K562 (cell line): ENCODE measurements around the gene TFPT. TPM values are rescaled to one million over a fixed set of nuclear protein-coding genes. Genes with fewer than 3 reads are reported as not detected.
A peak's percentile ranks its signal among the peaks of the same experiment; 100 is the strongest.

Experiments
- CCNT2 ChIP-seq: IDR thresholded peaks from 2 replicates; pipeline ENCODE4 v1.6.1; 2011; ENCODE audit warnings: borderline replicate concordance, low read depth, mild to moderate bottlenecking, moderate library complexity, mixed read lengths, low read length; ENCODE audit not compliant: insufficient read length; ENCODE audit errors: extremely low read depth
- CXXC5 ChIP-seq: fragments of 250-450 bp; sonication (Bioruptor Pico); IDR thresholded peaks from 2 replicates; pipeline ENCODE4 v1.8.0; 2022; ENCODE audit warnings: inconsistent platforms, mild to moderate bottlenecking, moderate library complexity
- DIDO1 ChIP-seq: fragments of 450-650 bp; IDR thresholded peaks from 2 replicates; pipeline ENCODE4 v1.6.1; 2016; ENCODE audit warnings: low read depth, missing biosample characterization, missing genetic modification characterization
- ELF2 ChIP-seq: fragments of 250-450 bp; sonication (Bioruptor Pico); IDR thresholded peaks from 2 replicates; pipeline ENCODE4 v1.5.0; 2021; ENCODE audit warnings: mild to moderate bottlenecking
- GABPA ChIP-seq: fragments of 200-800 bp; sonication (Bioruptor generic); conservative IDR thresholded peaks from 2 replicates; pipeline ENCODE4 v1.6.1; 2016; ENCODE audit warnings: low read depth, missing genetic modification characterization, missing compliant biosample characterization
- GABPB1 ChIP-seq: sonication (generic); formaldehyde crosslinking; IDR thresholded peaks from 2 replicates; pipeline ENCODE4 v1.8.0; 2022; ENCODE audit warnings: mild to moderate bottlenecking, missing genetic modification reagents
- GATAD2B ChIP-seq: fragments of 450-650 bp; IDR thresholded peaks from 2 replicates; pipeline ENCODE4 v1.6.1; 2017; ENCODE audit warnings: mild to moderate bottlenecking, borderline replicate concordance
- HCFC1 ChIP-seq: IDR thresholded peaks from 2 replicates; pipeline ENCODE4 v1.6.1; 2012; ENCODE audit warnings: low read depth, low read length, improper control_type of control experiment
- LCOR ChIP-seq: sonication (generic); formaldehyde crosslinking; IDR thresholded peaks from 2 replicates; pipeline ENCODE4 v1.8.0; 2022; ENCODE audit warnings: mild to moderate bottlenecking, missing genetic modification reagents
- NFYB ChIP-seq: IDR thresholded peaks from 2 replicates; pipeline ENCODE4 v1.6.1; 2011; ENCODE audit warnings: mild to moderate bottlenecking, moderate library complexity; ENCODE audit not compliant: insufficient read length; ENCODE audit errors: extremely low read depth
- RBM14 ChIP-seq: fragments of 200-400 bp; formaldehyde crosslinking; IDR thresholded peaks from 2 replicates; pipeline ENCODE4 v1.6.1; 2018; ENCODE audit warnings: low read depth, mild to moderate bottlenecking, low read length, moderate library complexity, borderline replicate concordance; ENCODE audit not compliant: insufficient read depth
- SREBF1 ChIP-seq: fragments of 150-350 bp; IDR thresholded peaks from 2 replicates; pipeline ENCODE4 v1.6.1; 2014; ENCODE audit warnings: antibody characterized with exemption, low read depth, low read length, borderline replicate concordance
- STAT5A ChIP-seq: IDR thresholded peaks from 2 replicates; pipeline ENCODE4 v1.6.1; 2012; ENCODE audit warnings: low read length, inconsistent platforms, borderline replicate concordance
- SUPT5H ChIP-seq: fragments of 450-650 bp; IDR thresholded peaks from 2 replicates; pipeline ENCODE4 v1.6.1; 2016
- TAF15 ChIP-seq: fragments of 200-400 bp; formaldehyde crosslinking; IDR thresholded peaks from 2 replicates; pipeline ENCODE4 v1.6.1; 2017; ENCODE audit warnings: mild to moderate bottlenecking, low read depth, low read length, moderate library complexity
- TRIM24 ChIP-seq, 2 experiments: fragments of 450-650 bp; IDR thresholded peaks; 2 replicates each; pipeline ENCODE4 v1.6.1; 2016
- ZFP36 ChIP-seq: fragments of 150-350 bp; IDR thresholded peaks from 2 replicates; pipeline ENCODE4 v1.6.1; 2018; ENCODE audit warnings: low read length, low read depth; ENCODE audit not compliant: partially characterized antibody
- ZNF282 ChIP-seq: sonication (generic); formaldehyde crosslinking; IDR thresholded peaks from 2 replicates; pipeline ENCODE4 v1.8.1; 2023; ENCODE audit warnings: missing genetic modification reagents
- ZNF830 ChIP-seq: fragments of 250-450 bp; sonication (Bioruptor Pico); IDR thresholded peaks from 2 replicates; pipeline ENCODE4 v1.5.0; 2021; ENCODE audit warnings: mild to moderate bottlenecking
- ZSCAN29 ChIP-seq: fragments of 450-650 bp; IDR thresholded peaks from 2 replicates; pipeline ENCODE4 v1.6.1; 2017
- polyA plus RNA-seq, 8 experiments: library from polyadenylated mRNA; depleted of rRNA in 4 of 8; stranded (reverse) in 5 of 8; unstranded in 3 of 8; fragments of >200 nt; fragmentation: Nextera tagmentation in 2 of 8; fragmentation: Illumina TruSeq in 1 of 8; extraction: Ambion mirVana in 2 of 8; extraction: Trizol in 1 of 8; gene quantifications; 2 replicates each; pipeline versions ENCODE4 v1.2.1 to v1.2.3, GENCODE V29; 2011 to 2014; ENCODE audit warnings: inconsistent platforms in 1 of 8, missing spikeins in 1 of 8
- total RNA-seq, 7 experiments: library from RNA; depleted of rRNA in 6 of 7; stranded (reverse); fragments of >200 nt in 6 of 7; fragmentation: Illumina TruSeq in 2 of 7; extraction: Trizol in 2 of 7; gene quantifications; 2 replicates each; pipeline versions ENCODE4 v1.2.1 to v1.2.3, GENCODE V29; 2011 to 2021; ENCODE audit warnings: low replicate concordance in 1 of 7
- TF ChIP-seq, protein P1 (sequence below): sonication (generic); formaldehyde crosslinking; IDR thresholded peaks from 2 replicates; pipeline ENCODE4 v1.8.1; 2023; ENCODE audit warnings: mild to moderate bottlenecking, missing genetic modification reagents, moderate library complexity
- TF ChIP-seq, protein P2 (sequence below): fragments of 250-450 bp; sonication (Bioruptor Pico); IDR thresholded peaks from 2 replicates; pipeline ENCODE4 v1.5.0; 2022; ENCODE audit warnings: mild to moderate bottlenecking
- TF ChIP-seq, protein P3 (sequence below): fragments of 250-450 bp; sonication (Bioruptor Pico); IDR thresholded peaks from 2 replicates; pipeline ENCODE4 v1.4.0; 2020; ENCODE audit warnings: mild to moderate bottlenecking

The TFPT gene
- total and polyA plus RNA-seq, 9 of the 15 experiments (the other 6 are each of a cell fraction or from before 2014, with no cell fraction given) = 0.72 to 16.4 (median 9.2) TPM

DNA sequence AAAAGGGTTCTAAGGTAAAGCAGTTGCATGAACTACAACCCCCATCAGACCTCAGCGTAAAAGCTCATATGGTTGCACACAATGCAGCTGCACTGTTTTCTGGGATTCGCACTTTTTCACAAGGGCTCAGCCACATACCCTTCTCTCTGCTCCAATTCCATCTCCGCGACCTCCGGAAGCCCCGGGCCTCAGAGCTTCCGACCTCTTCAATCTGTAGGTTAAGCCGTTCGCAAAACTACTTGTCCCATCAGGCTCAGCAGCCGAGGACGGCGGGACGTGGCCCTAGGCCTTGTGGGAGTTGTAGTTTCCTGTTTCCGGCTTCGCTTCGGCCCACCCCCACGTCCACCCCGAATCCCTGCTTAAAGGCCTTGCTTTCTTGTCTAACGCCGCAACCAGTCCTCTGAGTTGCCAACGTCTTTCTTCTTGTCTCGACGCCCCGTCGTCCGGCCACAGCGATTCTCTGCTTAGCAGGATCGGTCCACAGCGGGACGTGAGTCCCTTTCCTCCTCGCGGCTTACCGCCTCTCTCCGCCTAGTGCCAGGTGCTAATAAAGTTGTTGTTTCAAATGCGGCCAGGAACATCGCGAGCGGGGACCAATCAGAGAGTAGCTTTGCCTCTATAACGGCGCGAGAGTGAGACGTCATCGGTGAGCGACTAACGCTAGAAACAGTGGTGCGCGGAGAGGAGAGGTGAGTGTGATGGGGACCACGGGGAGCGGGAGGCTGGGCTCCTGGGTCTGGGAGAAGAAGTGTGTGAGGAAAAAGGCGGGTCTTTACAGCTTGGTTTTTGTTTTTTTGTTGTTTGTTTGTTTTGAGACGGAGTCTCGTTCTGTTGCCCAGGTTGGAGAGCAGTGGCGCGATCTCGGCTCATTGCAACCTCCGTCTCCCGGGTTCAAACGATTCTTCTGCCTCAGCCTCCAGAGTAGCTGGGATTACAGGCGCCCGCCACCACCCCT lies at the start of gene TFPT, which contains the start of gene PRPF31 (continued):
- no peak for TF ChIP-seq CCNT2
- TF ChIP-seq ZNF282 (CRISPR knock-in tag) = no peak
- no peak for TF ChIP-seq RBM14
- TF ChIP-seq ELF2 (CRISPR knock-in tag) = peak; percentile 86
- no peak for TF ChIP-seq ZSCAN29
- TF ChIP-seq, protein P1, sequence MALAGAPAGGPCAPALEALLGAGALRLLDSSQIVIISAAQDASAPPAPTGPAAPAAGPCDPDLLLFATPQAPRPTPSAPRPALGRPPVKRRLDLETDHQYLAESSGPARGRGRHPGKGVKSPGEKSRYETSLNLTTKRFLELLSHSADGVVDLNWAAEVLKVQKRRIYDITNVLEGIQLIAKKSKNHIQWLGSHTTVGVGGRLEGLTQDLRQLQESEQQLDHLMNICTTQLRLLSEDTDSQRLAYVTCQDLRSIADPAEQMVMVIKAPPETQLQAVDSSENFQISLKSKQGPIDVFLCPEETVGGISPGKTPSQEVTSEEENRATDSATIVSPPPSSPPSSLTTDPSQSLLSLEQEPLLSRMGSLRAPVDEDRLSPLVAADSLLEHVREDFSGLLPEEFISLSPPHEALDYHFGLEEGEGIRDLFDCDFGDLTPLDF = peak; percentile 91
- TF ChIP-seq, protein P2, sequence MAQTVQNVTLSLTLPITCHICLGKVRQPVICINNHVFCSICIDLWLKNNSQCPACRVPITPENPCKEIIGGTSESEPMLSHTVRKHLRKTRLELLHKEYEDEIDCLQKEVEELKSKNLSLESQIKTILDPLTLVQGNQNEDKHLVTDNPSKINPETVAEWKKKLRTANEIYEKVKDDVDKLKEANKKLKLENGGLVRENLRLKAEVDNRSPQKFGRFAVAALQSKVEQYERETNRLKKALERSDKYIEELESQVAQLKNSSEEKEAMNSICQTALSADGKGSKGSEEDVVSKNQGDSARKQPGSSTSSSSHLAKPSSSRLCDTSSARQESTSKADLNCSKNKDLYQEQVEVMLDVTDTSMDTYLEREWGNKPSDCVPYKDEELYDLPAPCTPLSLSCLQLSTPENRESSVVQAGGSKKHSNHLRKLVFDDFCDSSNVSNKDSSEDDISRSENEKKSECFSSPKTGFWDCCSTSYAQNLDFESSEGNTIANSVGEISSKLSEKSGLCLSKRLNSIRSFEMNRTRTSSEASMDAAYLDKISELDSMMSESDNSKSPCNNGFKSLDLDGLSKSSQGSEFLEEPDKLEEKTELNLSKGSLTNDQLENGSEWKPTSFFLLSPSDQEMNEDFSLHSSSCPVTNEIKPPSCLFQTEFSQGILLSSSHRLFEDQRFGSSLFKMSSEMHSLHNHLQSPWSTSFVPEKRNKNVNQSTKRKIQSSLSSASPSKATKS (CRISPR knock-in tag) = no peak
- TF ChIP-seq STAT5A = no peak
- no peak for TF ChIP-seq GATAD2B
- TF ChIP-seq NFYB = peak; percentile 53
- TF ChIP-seq DIDO1 (tag) = peak; percentile 98
- TF ChIP-seq CXXC5 (CRISPR knock-in tag) = peak; percentile 99
- TF ChIP-seq ZFP36 = peak; percentile 23
- peak; percentile 85 for TF ChIP-seq GABPA
- TF ChIP-seq ZNF830 (CRISPR knock-in tag) = 0 out of 2 replicates have a peak, but pooled peaks have one; percentile 84
- TF ChIP-seq GABPB1 (CRISPR knock-in tag) = peak; percentile 90
- no peak for TF ChIP-seq TRIM24 (IDR thresholded peaks at IDR 0.05)
- no peak; the same call in 1 of the 2 replicates for TF ChIP-seq SREBF1
- TF ChIP-seq SUPT5H = peak; percentile 96
- TF ChIP-seq, protein P3, sequence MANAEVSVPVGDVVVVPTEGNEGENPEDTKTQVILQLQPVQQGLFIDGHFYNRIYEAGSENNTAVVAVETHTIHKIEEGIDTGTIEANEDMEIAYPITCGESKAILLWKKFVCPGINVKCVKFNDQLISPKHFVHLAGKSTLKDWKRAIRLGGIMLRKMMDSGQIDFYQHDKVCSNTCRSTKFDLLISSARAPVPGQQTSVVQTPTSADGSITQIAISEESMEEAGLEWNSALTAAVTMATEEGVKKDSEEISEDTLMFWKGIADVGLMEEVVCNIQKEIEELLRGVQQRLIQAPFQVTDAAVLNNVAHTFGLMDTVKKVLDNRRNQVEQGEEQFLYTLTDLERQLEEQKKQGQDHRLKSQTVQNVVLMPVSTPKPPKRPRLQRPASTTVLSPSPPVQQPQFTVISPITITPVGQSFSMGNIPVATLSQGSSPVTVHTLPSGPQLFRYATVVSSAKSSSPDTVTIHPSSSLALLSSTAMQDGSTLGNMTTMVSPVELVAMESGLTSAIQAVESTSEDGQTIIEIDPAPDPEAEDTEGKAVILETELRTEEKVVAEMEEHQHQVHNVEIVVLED = peak; percentile 93
- TF ChIP-seq LCOR = peak; percentile 82
- TF ChIP-seq TAF15 = no peak
- TF ChIP-seq HCFC1 = peak; percentile 86
